ENCODE measurements around the gene SULT1E1.

The SULT1E1 gene

GRCh38 chr4:69793732-69794131 lies 66.2 kb downstream of the SULT1E1 start:
- DNase-seq (ENCODE audit: low read depth), result no peak

All from CMK (cell line).